Activated gamma-delta T cell treated with anti-CD3 and anti-CD28 coated beads, Interleukin-2, amount 50 U/mL, for 16 hours (primary cell): ENCODE results near the gene PITPNC1.
"Not testable (repeated sequence)": the region's sequence is repeated elsewhere in the genome, so short reads cannot be mapped to it uniquely, and the experiment has no call there.

ENCODE experiments used
- DNase-seq: peaks from one replicate; pipeline ENCODE4 v3.0.0-alpha.2; 2020; ENCODE audit warnings: low read depth

PITPNC1 gene

DNA sequence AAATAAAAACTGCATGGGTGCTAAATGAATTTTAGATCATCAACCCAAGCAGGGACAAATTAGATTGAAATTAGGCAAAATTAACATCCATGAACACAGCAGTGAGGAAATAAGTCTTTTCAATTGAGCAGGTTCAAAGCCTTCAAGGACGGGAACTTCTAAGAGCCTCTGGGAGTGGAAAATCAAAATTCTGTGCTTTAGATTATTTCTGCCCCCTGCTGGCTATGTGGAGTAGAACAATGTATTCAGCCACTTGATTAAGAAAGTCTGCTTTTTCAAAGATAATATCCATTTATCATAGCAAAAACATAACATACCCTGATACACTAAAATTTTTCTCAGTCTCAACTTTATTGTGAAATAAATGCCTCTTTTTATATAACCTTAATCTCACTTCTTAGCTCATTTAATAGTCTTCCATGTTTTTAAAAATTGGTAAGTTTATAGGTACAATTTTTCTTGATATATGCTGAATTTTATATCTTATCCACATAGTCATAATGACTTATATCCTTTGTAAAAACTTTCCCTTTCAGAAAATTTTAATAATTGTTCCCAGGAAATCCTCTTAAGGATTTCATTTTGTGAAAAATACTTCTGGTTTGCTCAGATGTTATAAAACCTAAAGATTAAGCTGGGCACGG lies 312.6 kb downstream of the PITPNC1 start:
- DNase-seq, result peak; percentile 14

- DNase-seq, result no peak
Observed at GRCh38 chr17:67693811-67694210, 316.7 kb downstream of the PITPNC1 start.

GRCh38 chr17:67696347-67696746 lies 319.3 kb downstream of the PITPNC1 start:
- no peak for DNase-seq

- no peak for DNase-seq
Observed at GRCh38 chr17:67696853-67697498, 319.9 kb downstream of the PITPNC1 start.

DNA sequence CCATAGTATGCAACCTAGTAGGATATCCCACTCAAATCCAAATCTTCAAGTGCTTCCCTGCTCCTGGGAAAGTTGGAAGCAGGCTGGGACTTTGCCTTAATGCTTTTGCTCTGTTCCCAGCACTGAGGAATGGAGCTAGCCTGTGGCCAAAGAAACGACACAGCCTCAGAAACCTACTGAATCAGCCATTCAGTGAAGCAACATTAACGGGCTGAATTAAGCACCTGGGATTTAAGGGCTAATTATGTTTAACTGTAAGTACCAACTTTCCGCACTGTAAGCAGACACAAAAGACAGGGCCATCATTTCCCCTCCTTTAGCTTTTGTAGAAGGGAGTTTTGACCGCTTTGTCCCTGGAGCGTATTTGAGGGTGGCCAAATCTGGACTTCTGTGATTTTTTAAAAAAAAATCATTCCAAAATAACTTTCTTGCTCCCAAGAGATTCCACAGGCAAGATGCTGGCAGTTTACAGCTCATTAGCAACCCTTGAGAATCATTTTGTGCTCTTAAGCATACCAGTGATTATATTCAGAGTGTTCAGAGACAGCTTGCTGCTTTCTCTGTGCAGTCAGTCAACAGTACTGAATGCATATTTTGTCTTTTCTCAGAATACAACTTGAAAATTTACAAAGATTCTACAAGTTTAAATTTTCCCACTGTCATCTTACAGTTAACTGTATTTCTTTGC lies 323.1 kb downstream of the PITPNC1 start:
- no peak for DNase-seq

DNA sequence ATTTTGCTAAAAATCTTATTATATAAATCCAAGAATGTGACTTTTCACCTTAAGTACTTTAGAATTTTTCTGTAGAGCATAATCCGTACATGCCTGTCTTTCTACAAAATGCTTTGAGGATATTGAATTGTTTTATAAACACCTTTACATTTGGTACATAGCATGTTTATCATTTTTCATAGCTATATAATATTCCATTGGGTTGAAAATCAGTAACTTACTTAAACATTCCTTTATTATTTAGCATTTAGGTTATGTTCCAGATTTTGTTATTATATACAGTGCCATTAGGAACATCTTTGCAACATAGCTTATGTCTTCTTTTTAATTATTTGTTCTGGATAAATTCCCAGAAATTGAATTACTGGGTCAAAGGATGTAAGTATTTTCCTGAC lies 323.6 kb downstream of the PITPNC1 start:
- no peak for DNase-seq

DNA sequence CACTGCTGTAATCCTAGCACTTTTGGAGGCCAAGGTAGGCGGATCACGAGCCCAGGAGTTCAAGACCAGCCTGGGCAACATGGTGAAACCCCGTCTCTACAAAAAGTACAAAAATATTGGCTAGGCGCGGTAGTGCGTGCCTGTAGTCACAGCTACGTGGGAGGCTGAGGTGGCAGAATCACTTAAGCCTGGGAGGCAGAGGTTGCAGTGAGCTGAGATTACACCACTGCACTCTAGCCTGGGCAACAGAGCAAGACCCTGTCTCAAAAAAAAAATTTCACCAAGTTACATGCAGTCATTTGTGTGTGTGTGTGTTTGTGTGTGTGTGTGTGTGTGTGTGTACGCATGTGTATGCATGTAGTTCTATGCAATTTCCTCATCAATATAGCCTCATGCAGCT lies 325.8 kb downstream of the PITPNC1 start:
- DNase-seq, result not testable (repeated sequence)

DNA sequence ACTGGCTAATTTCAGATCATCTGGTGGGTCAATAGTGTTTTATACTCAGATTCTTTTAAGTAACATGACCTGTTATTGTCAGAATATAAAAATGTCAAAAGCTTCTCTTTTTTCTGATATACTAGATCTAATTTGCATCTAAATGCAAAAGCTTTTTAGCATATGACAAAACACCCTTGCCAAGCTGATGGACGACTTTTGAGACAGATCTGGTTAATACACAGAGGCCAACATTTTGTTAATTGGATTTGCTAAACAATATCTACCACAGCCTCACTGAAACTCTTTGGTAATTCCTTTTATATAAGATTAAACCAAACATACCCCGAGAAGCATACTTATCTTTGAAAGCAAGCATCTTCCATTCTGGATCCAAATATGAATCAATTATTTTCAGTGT lies 330.4 kb downstream of the PITPNC1 start:
- no peak for DNase-seq

GRCh38 chr17:67708378-67708777 lies 331.3 kb downstream of the PITPNC1 start:
- DNase-seq, result no peak

DNA sequence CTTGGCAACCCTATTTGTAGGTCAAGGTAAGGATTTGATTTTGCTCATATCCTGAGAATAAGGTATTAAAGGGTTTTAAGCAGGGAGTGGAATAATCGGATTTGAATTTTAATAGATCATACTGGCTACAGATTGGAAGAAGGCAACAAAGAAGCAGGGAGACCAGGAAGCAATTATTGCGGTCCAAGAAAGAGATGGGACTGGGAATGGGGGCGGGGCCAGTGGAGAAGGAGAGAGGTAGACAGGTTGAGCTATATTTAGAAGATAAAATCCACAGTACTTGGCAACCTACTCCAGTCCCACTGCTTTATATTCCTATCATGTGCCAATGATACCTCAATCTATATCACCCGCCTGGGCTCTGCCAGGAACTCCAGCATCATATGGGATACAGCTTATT lies 334.8 kb downstream of the PITPNC1 start:
- no peak for DNase-seq

- no peak for DNase-seq
Observed at GRCh38 chr17:67712375-67712774, 335.3 kb downstream of the PITPNC1 start.

DNA sequence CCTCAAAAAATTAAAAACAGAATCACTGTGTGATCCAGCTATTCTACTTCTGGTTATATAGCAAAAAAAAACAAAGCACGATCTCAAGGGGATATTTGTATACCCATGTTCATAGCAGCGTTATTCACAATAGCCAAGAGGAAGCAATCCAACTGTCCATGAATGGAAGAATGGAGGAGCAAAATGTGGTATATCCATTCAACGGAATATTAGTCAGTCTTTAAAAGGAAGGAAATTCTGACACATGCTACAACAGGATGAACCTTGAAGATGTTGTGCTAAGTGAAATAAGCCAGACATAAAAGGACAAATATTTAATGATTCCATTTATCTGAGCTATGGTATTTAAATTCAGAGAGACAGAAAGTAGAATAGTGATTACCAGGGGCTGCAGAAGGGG lies 336.1 kb downstream of the PITPNC1 start:
- DNase-seq, result no peak

- no peak for DNase-seq
Observed at GRCh38 chr17:67716405-67716798, 339.3 kb downstream of the PITPNC1 start.

GRCh38 chr17:67717192-67717623 lies 340.1 kb downstream of the PITPNC1 start:
- DNase-seq, result no peak

- peak; percentile 99 for DNase-seq
Observed at GRCh38 chr17:67717624-67718324, 340.7 kb downstream of the PITPNC1 start, which contains the start of gene NOL11. TSS of gene NOL11 (plus strand) at chr17:67717936. CDS start at chr17:67717948, 12 bp downstream.

DNA sequence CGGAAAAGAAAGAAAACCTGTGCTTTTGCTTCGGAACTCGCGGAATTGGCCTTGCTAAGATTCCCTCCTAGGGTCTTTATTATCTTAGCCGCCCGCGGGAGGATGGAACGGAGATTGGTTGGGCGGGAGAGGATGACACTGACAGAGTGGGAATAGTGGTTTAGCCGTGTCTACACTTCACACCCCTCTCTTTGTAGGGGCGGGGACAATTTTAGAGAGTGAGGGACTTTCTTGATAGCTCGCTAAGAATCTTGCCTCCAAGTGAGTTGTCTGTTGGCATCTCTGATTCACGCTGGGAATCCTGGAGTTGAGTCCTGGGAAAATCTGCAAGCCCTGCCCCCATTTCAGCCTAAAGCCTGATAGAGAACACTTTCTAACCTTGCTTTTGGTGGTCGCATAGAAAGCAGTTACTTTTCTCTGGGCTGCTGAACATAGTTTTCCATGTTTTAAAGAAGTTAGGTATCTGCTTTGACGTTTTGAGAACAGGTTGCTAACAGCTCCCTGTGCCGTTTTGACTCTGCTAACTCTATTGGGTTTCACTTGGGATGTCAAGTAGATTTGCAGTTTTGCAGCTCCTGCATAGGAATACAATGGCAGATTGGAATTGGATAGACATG lies 341.4 kb downstream of the PITPNC1 start:
- DNase-seq, result peak; percentile 23

- no peak for DNase-seq
Observed at GRCh38 chr17:67725373-67725791, 348.3 kb downstream of the PITPNC1 start.

- no peak for DNase-seq
Observed at GRCh38 chr17:67725807-67726206, 348.7 kb downstream of the PITPNC1 start.

GRCh38 chr17:67727152-67728039 lies 350.3 kb downstream of the PITPNC1 start:
- not testable (repeated sequence) for DNase-seq

GRCh38 chr17:67729903-67730302 lies 352.8 kb downstream of the PITPNC1 start:
- DNase-seq, result no peak

DNA sequence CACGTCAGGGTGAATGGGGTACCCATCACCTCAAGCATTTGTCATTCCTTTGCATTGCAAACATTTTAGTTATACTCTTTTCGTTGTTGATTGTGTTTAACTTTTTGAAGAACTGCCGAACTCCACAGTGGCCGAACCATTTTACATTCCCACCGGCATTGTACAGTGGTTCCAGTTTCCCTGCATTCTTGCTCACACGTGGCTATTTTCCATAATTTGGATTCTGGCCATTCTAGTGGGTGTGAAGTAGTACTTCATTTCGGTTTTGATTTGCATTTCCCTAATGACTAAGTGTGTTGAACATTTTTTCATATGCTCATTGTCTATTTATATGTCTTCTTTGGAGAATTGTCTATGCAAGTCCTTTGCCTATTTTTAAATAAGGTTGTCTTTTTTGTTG lies 353.6 kb downstream of the PITPNC1 start:
- no peak for DNase-seq
